GM19324 (cell line): Measurements from ENCODE around the gene KRT1.
"Not testable (repeated sequence)": the region's sequence is repeated elsewhere in the genome, so short reads cannot be mapped to it uniquely, and the experiment has no call there.

Experiments
- ATAC-seq: cut with Tn5 transposase; IDR thresholded peaks from one replicate; pipeline ENCODE4 v1.9.1; 2021; ENCODE audit warnings: mild to moderate bottlenecking, moderate library complexity; ENCODE audit not compliant: unreplicated experiment, low FRiP score

KRT1 gene

DNA sequence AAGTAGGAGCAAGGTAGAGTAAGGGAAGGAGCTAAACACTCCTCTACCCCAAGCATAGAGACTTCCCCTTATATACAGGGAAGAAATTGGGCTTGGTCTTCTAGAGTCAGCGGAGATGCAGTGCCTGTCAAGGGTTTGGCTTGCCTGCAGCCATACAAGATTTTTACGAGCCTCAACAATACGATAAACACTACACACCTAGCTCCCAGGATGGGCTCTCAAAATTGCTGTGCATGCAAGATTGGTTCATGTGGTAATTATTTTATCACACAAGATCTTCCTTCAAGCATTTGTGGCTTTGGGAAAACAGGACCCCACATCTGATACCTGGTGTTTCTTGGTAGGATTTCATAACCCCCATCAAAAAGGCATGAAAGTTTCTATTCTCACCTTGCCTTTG, at the start of gene KRT1:
TSS of gene KRT1 (minus strand) at position 45 of the 400 bp plus-strand sequence. CDS start 59 bp downstream, outside the sequence.
- no peak for ATAC-seq

DNA sequence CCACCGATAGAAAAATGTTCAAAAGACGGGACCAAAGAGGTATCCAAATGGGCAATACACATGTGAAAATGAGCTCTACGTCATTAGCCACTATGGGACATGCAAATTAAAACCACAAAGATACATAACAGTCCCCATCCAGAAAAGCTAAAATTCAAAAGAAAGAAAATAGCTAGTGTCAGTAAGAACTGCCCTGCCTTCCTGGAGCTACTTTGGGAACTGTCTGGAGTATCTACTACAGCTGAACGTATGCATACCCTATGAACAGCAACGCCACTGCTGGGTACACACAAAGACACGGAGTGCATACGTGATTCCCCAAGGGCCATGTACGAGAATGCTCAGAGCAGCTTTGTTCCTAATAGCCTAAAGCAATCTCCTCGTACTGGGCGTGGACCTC, 48.9 kb upstream of the KRT1 start:
- no peak for ATAC-seq

DNA sequence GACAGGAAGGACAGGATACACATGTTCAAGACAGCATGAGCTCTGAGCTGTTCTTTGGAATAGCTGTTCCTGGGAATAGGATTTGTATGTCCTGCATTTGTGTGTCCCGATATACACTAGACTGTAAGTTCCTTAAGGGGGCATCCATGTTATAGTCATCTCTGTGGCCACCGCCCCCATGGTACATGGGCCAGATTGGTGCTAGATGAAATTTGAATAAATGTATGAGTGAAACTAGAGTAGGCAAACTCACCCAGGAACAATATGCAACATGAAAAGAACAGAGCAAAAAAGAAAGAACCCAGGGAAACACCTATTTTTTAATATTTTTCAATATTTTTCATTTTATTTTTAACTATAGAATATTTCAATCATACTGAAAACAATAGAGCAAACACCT, 48.2 kb upstream of the KRT1 start:
- no peak for ATAC-seq

DNA sequence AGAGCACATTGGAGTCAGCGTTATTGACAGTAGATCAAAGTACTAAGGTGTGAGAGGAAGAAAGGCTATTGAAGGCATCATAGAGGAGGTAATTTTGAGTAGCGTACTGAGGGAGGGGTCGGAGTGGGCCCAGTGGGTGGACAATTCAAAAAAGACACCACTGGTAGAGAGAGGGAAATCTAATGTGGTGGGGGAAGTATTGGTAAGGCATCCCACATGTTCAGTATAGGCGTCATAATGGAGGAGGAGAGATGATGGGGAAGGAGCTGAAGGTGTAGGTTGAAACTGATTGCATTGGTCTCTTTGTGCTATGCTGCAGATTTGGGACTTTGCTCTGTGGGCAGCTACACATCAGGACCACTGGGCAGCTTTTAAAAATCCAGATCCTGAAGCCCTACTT, 46.8 kb upstream of the KRT1 start:
- ATAC-seq = no peak

DNA sequence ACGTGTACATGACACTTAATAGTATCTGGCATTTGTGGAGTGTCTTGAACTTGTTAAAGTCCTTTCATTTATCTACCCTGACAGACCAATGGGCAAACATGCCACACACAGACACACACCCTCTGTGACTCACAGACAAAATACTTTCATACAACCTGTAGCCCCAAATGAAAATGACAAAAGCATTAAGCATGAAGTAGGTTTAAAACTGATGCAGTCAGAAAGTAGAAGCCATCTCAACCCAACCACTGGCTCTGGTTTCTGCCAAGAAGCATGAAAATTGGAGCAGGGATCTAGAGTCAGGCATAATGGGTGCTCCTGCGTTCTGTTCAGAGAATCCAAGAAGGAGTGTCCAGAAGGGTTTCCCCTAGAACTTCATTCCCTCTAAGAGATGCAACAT, 46.2 kb upstream of the KRT1 start:
- ATAC-seq = no peak

DNA sequence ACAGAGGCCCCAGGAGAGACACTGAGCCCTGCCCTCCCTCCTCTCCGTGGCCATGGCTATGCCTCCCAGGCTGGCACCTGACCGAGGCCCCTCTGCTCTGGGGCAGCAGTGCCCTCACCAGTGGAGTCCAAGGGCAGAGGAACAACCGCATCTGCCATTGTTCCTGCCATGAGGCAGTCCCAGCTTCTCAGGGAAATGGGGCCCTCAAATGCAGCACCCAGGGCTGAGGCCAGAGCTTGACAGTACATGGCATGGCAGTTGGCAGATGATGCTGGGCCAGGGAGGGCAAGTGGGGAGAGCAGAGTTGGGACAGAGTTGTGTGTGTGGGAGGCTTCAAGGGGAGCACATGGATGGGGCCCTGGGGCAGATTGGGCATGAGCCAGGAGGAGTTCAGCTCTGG, 44.2 kb upstream of the KRT1 start:
- ATAC-seq = no peak

DNA sequence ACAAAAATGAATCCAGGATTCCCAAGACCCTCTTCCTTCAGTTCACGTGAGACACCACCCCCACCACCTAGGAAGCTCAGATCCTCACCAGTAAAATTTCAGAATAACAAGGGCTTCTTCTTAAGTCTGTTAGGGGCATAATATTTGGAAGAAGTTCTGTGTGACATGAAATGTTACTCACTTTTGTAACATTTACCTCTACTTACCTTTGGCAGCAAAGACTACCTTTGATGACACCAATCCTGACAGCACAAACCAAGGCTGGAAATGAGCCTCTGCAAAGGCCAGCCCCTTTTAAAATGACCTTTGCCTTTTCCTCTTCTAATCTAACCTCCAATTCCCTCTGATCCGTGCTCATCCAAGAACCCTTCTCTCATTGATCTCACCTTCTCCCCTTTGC, 42.5 kb upstream of the KRT1 start:
- ATAC-seq = no peak

DNA sequence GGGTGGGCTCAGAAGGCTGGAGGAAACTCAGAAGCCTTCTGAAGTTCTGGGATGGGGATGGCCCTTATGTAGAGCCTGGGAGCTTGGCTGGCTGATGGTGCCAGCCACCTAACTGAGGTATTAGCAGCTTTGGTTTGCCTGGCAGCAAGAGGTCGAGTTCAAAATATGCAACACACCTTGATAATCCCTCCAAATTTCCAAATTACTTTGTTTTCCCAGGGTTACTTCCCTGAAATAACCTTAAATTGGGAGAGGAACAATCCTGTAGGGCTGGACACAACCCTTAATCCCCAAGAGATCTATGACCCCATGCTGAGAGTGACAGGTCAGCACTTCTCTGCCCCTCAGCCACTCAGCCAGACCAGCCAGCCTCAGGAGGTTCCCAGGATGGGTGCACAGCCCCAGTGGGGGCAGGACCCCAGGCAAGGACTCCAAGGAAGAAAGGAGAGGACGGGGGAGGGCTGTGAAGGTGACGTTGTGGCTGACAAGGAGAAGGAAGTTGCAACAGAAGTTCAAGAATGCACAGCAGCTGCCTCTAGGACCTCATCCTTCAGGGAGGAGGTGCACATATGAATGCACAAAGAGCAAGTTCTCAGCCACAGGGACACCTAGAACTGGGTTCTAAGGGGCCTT, 41.7 kb upstream of the KRT1 start:
- ATAC-seq = no peak

DNA sequence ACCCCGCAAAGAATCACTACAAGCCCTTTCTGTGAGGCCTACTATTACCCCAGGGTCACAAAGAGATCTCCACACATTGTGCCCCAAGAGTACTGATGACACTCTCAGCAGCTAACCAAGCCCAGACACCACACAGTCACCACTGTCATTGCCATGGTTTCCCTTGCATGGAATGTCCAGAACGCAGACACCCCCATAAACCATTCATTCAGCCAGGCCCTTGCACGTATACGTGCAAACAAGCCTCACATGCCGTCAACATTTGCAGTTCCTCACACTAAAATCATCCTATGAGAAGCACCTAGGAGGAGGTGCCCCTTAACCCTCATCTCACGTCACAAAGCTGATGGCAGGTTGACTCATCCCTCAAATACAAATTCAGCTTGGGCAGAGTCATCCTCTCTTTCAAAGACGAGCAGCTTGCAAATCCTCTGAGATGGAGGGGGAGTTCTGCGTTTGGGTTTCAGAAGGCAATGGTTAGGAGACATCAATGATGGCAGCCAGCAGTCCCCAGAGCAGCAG, 40.2 kb upstream of the KRT1 start:
- ATAC-seq = no peak

DNA sequence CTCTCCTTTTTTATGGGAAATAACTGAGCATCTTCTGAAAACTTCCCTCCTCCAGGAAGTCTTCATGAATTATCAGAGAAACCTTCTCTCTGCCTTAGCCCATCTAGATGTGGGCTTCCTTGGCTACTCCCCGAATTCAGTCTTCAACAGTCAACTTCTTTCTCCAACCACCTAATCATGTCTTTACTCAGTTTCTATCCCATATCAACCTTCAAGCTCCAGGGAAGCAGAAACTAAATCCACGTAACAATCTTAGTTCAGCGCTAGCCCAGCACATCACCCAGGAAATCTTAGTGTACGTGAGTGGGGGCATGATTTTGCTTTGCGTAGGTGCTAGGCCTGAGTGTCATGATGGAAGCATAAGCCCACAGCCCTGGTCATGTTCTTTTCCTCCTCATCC, 35.9 kb upstream of the KRT1 start:
- ATAC-seq = no peak

DNA sequence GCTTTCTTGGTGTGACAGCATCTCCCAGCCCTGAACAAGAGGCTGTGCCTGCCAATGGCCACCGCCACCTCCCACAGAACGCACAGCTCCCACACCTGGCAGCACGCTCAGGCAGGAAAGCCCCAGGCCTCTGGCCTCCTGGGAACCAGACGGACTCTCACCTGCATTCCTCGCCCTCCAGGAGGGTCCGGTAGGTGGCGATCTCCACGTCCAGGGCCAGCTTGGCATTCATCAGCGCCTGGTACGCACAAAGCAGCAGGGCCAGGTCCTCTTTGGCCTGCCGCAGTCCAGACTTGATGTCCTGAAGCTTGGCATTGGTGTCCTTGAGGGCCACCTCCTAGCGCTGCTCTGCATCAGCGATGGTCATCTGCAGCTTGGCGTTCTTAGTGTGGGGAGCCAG, 35.2 kb upstream of the KRT1 start:
- ATAC-seq = no peak

DNA sequence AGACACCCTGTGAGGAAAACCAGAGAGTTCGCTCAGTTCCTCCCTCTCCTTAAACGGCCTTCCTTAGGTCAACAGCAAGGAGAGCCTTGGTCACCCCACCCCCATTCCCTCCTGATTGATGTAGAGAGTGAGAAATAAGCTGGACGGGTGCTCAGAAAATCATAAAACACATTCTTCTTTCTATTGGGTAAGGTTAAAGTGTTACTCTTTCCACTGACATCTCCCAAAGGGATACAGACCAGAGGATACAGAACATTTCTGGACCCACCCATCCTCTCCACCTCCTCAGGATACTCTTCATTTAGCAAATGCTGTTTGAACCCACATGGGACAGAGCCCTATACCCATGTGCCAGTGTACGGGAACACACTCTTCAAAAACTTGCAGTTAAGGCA, 34.7 kb upstream of the KRT1 start:
- ATAC-seq = no peak

DNA sequence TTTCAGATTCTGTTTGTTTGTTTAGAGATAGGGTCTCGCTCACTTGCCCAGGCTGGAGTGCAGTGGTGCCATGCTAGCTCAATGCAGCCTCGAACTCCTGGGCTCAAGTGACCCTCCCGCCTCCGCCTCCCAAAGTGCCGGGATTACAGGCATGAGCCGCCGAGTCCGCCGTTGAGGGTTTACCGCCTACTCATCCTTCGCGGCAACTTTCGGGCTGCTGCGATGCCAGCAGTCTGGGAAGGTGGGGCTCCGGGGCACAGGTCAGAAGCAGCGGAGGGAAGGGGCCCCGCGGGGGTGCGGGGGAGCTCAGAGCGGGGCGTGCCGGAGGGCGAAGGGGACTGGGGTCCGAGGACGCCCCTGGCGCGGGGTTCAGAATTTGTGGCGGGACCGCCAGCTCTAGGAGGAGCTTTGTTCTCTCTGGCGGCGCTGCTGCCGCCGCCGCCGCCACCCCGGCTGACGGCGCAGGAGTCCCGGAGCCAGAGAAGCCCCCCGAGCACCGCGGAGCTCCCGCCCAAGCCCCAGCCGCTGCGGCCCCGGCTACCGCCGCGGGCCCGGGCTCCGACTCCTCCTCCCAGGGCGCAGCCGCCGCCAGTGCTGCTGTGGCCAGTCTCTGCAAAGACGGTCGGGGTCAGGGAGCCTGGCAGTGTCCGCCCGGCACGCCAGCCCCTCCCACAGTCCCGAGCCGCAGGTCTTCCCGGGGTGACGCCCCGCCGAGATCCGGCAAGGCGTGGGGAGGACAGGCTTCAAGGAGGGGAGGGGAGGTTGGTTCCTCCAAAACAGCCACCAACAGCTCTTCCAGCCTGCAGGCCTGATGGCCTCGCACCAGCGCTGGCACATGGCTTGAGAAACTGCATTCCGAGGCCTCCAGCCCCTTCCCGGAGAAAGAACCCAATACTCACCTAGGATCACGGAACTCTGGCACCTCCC, 34.0 kb upstream of the KRT1 start:
- ATAC-seq = no peak

DNA sequence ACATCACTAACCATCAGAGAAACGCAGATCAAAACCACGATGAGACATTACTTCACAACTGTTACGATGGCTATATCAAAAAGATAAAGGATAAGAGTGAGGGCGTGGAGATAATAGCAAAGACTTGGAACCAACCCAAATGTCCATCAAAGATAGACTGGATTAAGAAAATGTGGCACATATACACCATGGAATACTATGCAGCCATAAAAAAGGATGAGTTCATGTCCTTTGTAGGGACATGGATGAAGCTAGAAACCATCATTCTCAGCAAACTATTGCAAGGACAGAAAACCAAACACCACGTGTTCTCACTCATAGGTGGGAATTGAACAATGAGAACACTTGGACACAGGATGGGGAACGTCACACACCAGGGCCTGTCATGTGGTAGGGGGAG, 31.9 kb upstream of the KRT1 start:
- ATAC-seq = not testable (repeated sequence)

DNA sequence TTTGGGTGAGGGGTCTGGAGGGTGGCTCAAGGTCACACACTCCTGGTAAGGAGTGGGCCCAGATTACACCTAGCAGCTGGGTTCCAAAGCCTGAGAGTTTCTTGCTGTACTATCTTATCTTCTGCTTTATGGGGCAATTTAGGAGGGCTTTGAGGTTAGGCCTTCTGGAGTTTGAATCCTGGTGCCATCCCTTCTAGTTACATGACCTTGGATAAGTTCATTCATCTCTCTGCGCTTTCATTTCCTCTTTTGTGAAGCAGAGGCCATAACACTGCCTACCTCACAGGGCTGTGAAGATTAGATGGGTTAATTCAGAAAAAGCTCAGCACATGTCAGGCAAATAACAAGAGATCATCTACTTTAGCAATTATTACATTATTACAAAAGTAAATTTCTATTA, 30.5 kb upstream of the KRT1 start:
- no peak for ATAC-seq

DNA sequence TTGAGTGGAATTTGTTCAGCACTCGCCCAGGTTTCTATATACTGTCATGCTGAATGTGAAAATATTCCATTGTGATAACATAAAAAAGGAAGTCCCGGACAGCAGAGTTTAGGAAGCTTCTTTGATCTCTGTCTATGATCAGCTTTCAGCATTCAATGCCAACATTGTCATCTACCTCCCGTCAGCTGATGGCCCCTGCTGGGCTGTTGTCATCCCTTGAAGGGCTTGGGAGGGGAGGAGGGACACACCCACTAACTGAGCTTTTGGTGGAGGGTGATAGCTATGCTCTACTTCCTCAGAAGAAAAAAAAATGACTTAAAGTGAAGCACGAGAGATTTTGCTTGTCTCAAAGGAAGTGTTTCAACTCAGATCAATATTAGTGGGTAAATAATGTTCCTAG, 27.8 kb upstream of the KRT1 start:
- ATAC-seq = no peak

DNA sequence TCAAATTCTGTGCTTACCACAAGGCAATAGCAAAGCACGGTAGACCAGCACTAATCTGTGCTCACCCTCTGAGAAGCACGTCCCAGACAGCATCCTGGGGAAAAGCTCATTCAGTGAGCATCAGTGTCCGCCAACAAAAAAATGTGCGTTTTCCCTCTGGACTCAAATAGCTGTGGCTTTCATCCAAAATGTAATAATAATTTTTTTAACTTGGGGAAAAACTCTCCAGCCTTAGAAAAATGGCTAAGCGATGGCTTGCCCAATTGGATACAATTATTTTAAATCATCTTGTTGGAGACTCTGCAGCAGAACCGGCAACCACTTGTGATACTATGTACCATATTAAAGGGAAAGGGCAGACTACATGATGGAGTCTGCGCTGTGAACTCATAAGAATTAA, 24.3 kb upstream of the KRT1 start:
- no peak for ATAC-seq

DNA sequence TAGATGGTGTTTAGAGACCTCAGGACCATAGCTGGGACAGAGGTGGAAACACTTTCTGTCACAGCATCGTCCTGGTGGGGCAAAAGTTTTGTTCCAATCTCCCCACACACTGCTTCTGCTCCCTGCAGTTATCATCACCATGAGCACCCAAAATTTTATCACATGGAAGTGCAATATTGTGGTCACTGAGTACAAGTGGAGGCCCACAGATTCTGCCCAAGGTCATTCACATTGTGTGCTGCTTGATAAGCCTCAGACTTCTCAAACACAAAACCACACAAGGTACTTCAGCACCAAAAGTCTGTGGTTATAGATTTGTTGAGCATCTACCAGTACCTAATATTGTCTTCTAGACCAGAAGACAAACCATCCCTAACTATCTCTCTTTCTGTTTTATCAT, 23.7 kb upstream of the KRT1 start:
- no peak for ATAC-seq

DNA sequence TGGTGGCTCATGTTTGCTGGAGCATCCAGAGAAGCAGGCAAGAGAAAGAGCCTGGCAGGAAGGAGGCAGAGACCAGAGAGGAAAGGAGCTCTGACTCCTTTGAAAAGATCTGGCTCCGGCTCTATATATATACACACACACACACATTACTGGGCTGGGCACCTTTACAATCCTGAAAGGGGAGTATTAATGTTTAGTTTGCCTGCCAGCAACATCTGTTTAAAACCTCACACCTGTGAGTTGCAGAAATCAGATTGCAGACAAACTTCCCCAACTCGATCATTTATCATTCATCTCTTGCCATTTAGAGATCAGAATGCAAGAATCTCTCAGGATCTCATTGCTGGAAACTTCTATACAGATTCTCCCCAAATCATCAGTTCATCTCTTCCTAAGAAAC, 23.2 kb upstream of the KRT1 start, which contains the start of gene KRT77:
TSS of gene KRT77 (minus strand) at position 101 of the 400 bp plus-strand sequence. CDS start at position 11, 90 bp downstream.
- ATAC-seq = no peak

DNA sequence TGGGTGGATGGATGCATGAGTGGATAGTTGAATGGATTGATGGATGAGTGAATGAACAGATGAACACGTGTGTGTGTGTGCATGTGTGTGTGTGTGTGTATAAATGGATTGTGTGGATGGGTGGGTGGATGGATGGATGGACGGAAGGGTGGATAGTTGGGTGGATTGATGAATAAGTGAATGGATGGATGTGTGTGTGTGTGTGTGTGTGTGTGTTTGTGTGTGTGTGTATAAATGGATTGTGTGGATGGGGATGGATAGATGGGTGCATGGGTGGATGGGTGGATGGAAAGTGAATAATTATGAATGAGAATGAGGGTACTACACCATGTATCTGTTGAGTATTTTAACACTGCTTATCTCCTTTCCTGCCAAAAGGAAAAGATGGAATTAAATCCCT, 22.1 kb upstream of the KRT1 start:
- no peak for ATAC-seq

DNA sequence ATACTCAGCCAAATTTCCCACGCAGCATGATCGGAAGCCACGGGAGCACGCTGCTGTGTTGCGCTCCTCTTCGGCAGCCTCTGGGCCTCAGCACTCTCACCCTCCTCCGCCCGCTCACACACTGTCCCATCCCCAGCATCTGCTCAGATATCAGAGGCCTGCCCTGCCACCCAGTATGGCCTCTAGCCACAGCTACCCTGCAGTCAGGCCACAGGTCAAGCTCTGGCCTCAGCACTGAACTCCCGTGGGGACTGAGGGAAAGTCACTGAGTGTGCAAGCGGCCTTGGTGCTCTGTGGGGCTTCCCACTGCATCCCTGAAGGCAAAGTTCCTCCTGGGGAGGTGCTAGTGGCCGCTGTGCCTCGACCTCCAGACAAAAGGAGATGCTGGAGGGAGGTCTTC, 21.1 kb upstream of the KRT1 start:
- ATAC-seq = no peak

DNA sequence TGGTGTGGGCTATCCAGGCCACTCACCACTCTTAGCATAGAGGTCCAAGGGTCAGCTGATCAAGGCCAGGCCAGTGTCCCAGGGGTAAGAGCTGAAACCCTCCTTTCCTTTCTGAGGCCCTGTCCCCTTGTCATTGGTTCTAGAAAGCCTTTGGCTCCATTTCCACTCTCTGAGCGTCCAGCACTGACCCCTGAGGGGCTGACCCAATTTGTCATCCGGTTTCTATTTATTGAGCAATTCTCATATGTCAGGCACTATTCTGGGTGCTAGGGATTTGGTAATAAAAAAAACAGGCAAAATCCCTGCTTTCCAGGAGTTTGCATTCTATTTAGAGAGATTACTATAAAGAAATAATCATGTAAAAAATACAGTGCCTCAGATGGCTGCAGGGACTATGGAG, 19.8 kb upstream of the KRT1 start:
- ATAC-seq = no peak
